HEK293 (cell line): Measurements from ENCODE around the gene CSMD2.

ENCODE experiments used
- CTCF ChIA-PET: fragments of 350-600 bp; formaldehyde crosslinking; extraction: SDS; loops from one replicate; lab custom pipeline; 2021; ENCODE audit warnings: antibody characterized with exemption; lab: Yijun Ruan, JAX
- POLR2A ChIA-PET: fragments of 300-600 bp; formaldehyde crosslinking; extraction: SDS; loops from one replicate; lab custom pipeline; 2020; ENCODE audit warnings: antibody characterized with exemption, inconsistent platforms; lab: Yijun Ruan, JAX
- H3K27ac ChIP-seq: fragments of 200-500 bp; sonication (Bioruptor generic); 2 replicates; pipeline ENCODE4 v1.5.1; 2014; ENCODE audit warnings: low read depth, low read length, control low read depth, inconsistent platforms; ENCODE audit errors: extremely low read depth
- H3K36me3 ChIP-seq, 2 experiments: fragments of 200-500 bp in 1 of 2; sonication (Bioruptor generic) in 1 of 2; 1 replicate in 1 of 2; 2 replicates in 1 of 2; pipeline ENCODE4 v1.5.1; 2014 to 2017; ENCODE audit warnings: inconsistent platforms in 2 of 2, low read length in 2 of 2; ENCODE audit not compliant: control insufficient read depth in 2 of 2, insufficient read depth in 1 of 2
- H3K4me1 ChIP-seq: fragments of 200-500 bp; sonication (Bioruptor generic); 2 replicates; pipeline ENCODE4 v1.5.1; 2014; ENCODE audit warnings: mild to moderate bottlenecking, low read length, inconsistent platforms; ENCODE audit not compliant: control insufficient read depth, insufficient read depth
- H3K4me3 ChIP-seq: 2 replicates; pipeline ENCODE4 v1.5.1; 2011; ENCODE audit warnings: low read depth, mild to moderate bottlenecking, control low read depth, low read length, moderate library complexity
- H3K9me3 ChIP-seq: fragments of 200-500 bp; sonication (Bioruptor generic); 2 replicates; pipeline ENCODE4 v1.5.1; 2014; ENCODE audit warnings: low read depth, low read length, inconsistent platforms; ENCODE audit not compliant: control insufficient read depth, insufficient read depth
- PRDM2 ChIP-seq: fragments of 450-650 bp; formaldehyde crosslinking; IDR thresholded peaks from 2 replicates; pipeline ENCODE4 v1.5.1; 2016; ENCODE audit warnings: missing biosample characterization, missing genetic modification characterization, borderline replicate concordance
- ZBTB10 ChIP-seq: fragments of 450-650 bp; formaldehyde crosslinking; IDR thresholded peaks from 2 replicates; pipeline ENCODE4 v1.5.1; 2016; ENCODE audit warnings: missing biosample characterization, missing genetic modification characterization
- ZEB2 ChIP-seq: fragments of 450-650 bp; formaldehyde crosslinking; IDR thresholded peaks from 2 replicates; pipeline ENCODE4 v1.5.1; 2016; ENCODE audit warnings: missing biosample characterization, missing genetic modification characterization
- ZFP37 ChIP-seq: fragments of 450-650 bp; formaldehyde crosslinking; IDR thresholded peaks from 2 replicates; pipeline ENCODE4 v1.5.1; 2016; ENCODE audit warnings: missing biosample characterization, missing genetic modification characterization
- ZNF211 ChIP-seq: fragments of 450-650 bp; formaldehyde crosslinking; IDR thresholded peaks from 2 replicates; pipeline ENCODE4 v1.5.1; 2016; ENCODE audit warnings: low read depth, missing biosample characterization, missing genetic modification characterization
- ZNF23 ChIP-seq: fragments of 450-650 bp; formaldehyde crosslinking; IDR thresholded peaks from 2 replicates; pipeline ENCODE4 v1.5.1; 2016; ENCODE audit warnings: missing biosample characterization, missing genetic modification characterization, borderline replicate concordance
- ZNF311 ChIP-seq: fragments of 450-650 bp; formaldehyde crosslinking; IDR thresholded peaks from 2 replicates; pipeline ENCODE4 v1.5.1; 2017; ENCODE audit warnings: missing biosample characterization, missing genetic modification characterization, borderline replicate concordance
- ZNF335 ChIP-seq: fragments of 450-650 bp; formaldehyde crosslinking; conservative IDR thresholded peaks from 2 replicates; pipeline ENCODE4 v1.5.1; 2016; ENCODE audit warnings: missing biosample characterization, missing genetic modification characterization
- ZNF37A ChIP-seq: fragments of 450-650 bp; IDR thresholded peaks from 2 replicates; pipeline ENCODE4 v1.5.1; 2018; ENCODE audit warnings: missing biosample characterization, missing genetic modification characterization
- ZNF426 ChIP-seq: fragments of 450-650 bp; formaldehyde crosslinking; IDR thresholded peaks from 2 replicates; pipeline ENCODE4 v1.5.1; 2017; ENCODE audit warnings: missing biosample characterization, missing genetic modification characterization, mild to moderate bottlenecking, inconsistent platforms, moderate library complexity
- ZNF529 ChIP-seq: fragments of 450-650 bp; formaldehyde crosslinking; IDR thresholded peaks from 2 replicates; pipeline ENCODE4 v1.5.1; 2017; ENCODE audit warnings: missing genetic modification characterization, missing biosample characterization; ENCODE audit not compliant: insufficient replicate concordance
- ZNF600 ChIP-seq: fragments of 450-650 bp; formaldehyde crosslinking; IDR thresholded peaks from 2 replicates; pipeline ENCODE4 v1.5.1; 2016; ENCODE audit warnings: missing biosample characterization, missing genetic modification characterization
- ZNF624 ChIP-seq: fragments of 450-650 bp; formaldehyde crosslinking; IDR thresholded peaks from 2 replicates; pipeline ENCODE4 v1.5.1; 2017; ENCODE audit warnings: missing biosample characterization, missing genetic modification characterization
- ZNF629 ChIP-seq: fragments of 450-650 bp; formaldehyde crosslinking; IDR thresholded peaks from 2 replicates; pipeline ENCODE4 v1.5.1; 2017; ENCODE audit warnings: missing biosample characterization, missing genetic modification characterization
- ZNF792 ChIP-seq: fragments of 450-650 bp; formaldehyde crosslinking; IDR thresholded peaks from 2 replicates; pipeline ENCODE4 v1.5.1; 2016; ENCODE audit warnings: missing biosample characterization, missing genetic modification characterization
- ZNF843 ChIP-seq: fragments of 450-650 bp; formaldehyde crosslinking; IDR thresholded peaks from 2 replicates; pipeline ENCODE4 v1.5.1; 2016; ENCODE audit warnings: missing biosample characterization, missing genetic modification characterization
- ZXDB ChIP-seq: fragments of 450-650 bp; formaldehyde crosslinking; IDR thresholded peaks from 2 replicates; pipeline ENCODE4 v1.5.1; 2016; ENCODE audit warnings: missing biosample characterization, missing genetic modification characterization
- TF ChIP-seq, protein P1 (sequence below): fragments of 450-650 bp; formaldehyde crosslinking; IDR thresholded peaks from 2 replicates; pipeline ENCODE4 v1.5.1; 2016; ENCODE audit warnings: missing biosample characterization, missing genetic modification characterization

Gene CSMD2

GRCh38 chr1:34125721-34126380 lies 39.2 kb downstream of the CSMD2 start:
- Histone ChIP-seq H3K9me3 (no peaks in the 10 kb centered on the region), H3K36me3 (no peaks in the 10 kb centered on the region), H3K4me3 (no peak overlapping the region), H3K4me1 (no peaks in the 10 kb centered on the region), H3K27ac (no peak overlapping the region)
- CTCF ChIA-PET, result no interaction called here
- no peak for TF ChIP-seq ZBTB10
- TF ChIP-seq ZNF23 (tag by site-specific recombination), result no peak
- no peak for TF ChIP-seq ZNF529 (tag by site-specific recombination)
- TF ChIP-seq ZFP37 (tag by site-specific recombination), result no peak
- no peak for TF ChIP-seq ZXDB
- TF ChIP-seq ZNF629 (tag by site-specific recombination), result no peak
- no peak for TF ChIP-seq ZNF311
- TF ChIP-seq, protein P1, sequence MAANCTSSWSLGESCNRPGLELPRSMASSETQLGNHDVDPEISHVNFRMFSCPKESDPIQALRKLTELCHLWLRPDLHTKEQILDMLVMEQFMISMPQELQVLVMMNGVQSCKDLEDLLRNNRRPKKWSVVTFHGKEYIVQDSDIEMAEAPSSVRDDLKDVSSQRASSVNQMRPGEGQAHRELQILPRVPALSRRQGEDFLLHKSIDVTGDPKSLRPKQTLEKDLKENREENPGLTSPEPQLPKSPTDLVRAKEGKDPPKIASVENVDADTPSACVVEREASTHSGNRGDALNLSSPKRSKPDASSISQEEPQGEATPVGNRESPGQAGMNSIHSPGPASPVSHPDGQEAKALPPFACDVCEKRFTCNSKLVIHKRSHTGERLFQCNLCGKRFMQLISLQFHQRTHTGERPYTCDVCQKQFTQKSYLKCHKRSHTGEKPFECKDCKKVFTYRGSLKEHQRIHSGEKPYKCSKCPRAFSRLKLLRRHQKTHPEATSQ (tag by site-specific recombination), result no peak
- no peak for TF ChIP-seq PRDM2
- no peak for TF ChIP-seq ZNF37A (tag by site-specific recombination)
- POLR2A ChIA-PET, result no interaction called here

DNA sequence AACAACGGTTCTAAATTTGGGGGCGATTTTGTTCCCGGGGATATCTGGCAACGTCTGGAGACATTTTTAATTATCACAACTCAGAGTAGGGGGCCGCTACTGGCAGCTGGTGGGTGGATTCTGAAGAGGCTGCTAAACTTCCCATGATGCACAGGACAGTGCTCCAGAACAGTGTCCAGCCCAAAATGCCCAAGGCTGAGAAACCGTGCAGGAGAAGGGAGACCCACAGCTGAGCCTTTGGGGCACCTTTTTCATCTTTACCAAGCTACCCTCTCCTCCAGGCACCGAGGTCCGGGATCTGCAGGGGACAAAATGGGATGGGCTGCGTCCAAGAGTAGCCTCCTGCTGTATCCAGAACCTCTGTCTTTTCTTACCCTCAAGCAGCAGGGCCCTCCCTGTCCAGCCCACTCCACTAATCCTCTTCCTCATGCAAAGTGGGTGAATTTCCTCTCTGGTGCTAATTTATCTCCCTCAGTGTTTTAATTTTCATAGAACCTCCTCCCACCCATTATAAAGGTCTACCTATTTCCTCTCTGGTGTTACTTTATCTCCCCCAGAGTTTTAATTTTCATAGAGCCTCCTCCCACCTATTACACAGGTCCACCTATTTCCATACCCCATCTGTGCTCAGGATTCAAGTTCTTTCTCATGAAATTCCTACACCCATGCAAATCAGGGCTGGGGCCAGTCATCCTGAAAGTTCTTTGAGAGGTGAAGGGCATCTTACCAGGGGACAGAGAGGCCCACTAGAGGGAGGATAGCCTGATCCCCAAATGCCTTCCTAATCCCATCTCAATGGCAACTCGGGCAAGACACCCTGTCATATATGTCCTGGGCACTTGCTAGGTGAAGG lies 42.7 kb downstream of the CSMD2 start:
- ChIA-PET POLR2A (no interaction called here), CTCF (interaction anchor here (1.7 kb wide), 1 partner anchor 8 kb away, joined by 4 read pairs; no protein-coding TSS in a partner anchor)
- no peaks in the 10 kb centered on the region for H3K4me1 ChIP-seq
- H3K36me3 ChIP-seq, result no peaks in the 10 kb centered on the region
- no peaks in the 10 kb centered on the region for H3K9me3 ChIP-seq
- H3K27ac ChIP-seq, result no peak overlapping the region
- no peak for TF ChIP-seq ZNF426 (tag by site-specific recombination)
- TF ChIP-seq ZNF600 (tag by site-specific recombination), result no peak
- no peak for TF ChIP-seq ZEB2 (tag by site-specific recombination)
- no peak for TF ChIP-seq ZNF624 (tag by site-specific recombination)
- TF ChIP-seq ZNF792 (tag by site-specific recombination), result no peak
- no peak for TF ChIP-seq ZNF843
- no peak for TF ChIP-seq ZNF211 (tag by site-specific recombination)
- no peak for TF ChIP-seq ZNF335
- no peak overlapping the region for H3K4me3 ChIP-seq
